Endometrial microvascular endothelial cells (primary cell): ENCODE measurements around the gene WFDC10A. TPM values are rescaled to one million over a fixed set of nuclear protein-coding genes. Genes with fewer than 3 reads are reported as not detected.
"Not testable (repeated sequence)": the region's sequence is repeated elsewhere in the genome, so short reads cannot be mapped to it uniquely, and the experiment has no call there.

Experiments
- in situ Hi-C: cut with HindIII; loops from 2 replicates; pipeline ENCODE4 v1.10.0; 2017; ENCODE audit warnings: low sequenced_read_pairs, low pct_unique_long_range_greater_than_20kb; ENCODE audit errors: inconsistent ontology term
- total RNA-seq: library from RNA; depleted of rRNA; stranded (reverse); fragments of >200 nt; gene quantifications from one replicate; pipeline ENCODE4 v1.2.3, GENCODE V29; 2015; ENCODE audit errors: inconsistent ontology term

Gene WFDC10A
- total RNA-seq = not detected

DNA sequence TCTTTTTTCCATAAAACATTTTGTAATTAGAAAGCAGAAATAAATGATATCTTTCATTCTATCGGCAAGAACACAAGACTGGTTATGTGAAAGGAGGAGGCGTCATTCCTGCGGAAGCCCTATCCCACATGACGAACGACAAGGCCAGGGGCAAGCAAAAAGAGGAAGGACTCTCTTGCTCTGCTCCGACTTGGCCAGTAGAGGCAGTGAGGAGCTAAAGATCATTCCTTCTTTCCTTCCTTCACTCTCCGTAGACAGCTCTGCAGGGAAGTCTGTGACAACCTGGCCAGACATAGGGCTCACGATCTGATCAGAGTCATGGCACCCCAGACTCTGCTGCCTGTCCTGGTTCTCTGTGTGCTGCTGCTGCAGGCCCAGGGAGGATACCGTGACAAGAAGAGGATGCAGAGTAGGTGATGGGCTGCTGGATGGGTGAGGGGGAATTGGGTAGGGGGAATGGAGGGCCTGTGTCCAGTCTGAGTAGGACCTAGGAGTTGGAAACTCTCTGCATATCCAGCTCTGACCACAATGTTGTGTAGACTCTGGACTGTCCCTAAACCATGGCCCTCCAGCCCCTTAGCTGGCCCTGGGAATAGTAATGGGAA, at the start of gene WFDC10A:
TSS of gene WFDC10A (plus strand) at position 244 of the 605 bp plus-strand sequence. CDS start at position 319, 75 bp downstream.
- in situ Hi-C loops = no loop called here

DNA sequence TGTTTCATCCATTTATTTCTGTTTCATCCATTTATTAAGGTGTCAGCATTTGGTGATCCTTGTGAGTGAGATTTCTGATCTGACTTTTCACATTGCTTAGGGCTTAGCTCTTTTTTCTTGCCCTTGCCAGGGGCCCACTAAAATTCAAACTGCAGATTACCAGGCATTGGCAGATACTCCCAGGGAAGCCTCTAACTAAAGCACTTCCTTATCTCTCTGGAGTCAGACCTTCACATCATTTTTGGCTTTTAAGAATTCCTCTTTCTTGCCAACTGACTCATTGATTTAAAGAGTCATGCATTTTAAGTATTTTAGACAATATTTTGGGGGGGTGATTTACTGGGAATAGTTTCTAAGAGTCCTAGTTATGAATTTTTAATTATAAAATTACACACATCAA, 47.8 kb upstream of the WFDC10A start:
- in situ Hi-C loops = no loop called here

DNA sequence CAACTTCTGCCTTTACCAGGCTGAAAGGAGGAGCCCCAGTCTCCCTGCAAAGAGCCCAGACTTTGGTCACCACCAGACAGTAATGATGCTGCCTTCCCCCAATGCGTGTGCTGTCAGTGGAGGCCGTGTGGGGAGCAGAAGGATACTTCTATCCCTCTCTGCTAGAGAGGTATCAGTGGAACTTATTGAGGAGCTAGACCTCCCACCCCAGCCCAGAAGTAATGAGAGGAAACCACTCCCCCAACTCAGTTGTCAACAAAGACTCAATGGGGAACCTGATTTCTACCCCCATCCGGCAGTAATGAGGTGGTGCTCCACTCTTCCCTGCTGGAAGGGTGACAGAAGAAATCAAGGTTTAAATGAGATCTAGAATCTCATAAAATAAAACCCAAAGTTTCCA, 46.0 kb upstream of the WFDC10A start:
- in situ Hi-C loops = no loop called here

DNA sequence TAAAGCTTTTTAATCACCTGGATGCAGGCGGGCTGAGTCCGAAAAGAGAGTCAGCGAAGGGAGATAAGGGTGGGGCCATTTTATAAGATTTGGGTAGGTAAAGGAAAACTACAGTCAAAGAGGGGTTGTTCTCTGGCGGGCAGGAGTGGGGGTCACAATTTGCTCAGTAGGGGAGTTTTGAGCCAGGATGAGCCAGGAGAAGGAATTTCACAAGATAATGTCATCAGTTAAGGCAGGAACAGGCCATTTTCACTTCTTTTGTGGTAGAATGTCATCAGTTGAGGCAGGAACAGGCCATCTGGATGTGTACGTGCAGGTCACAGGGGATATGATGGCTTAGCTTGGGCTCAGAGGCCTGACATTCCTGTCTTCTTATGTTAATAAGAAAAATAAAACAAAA, 45.2 kb upstream of the WFDC10A start:
- in situ Hi-C loops = not testable (repeated sequence)

DNA sequence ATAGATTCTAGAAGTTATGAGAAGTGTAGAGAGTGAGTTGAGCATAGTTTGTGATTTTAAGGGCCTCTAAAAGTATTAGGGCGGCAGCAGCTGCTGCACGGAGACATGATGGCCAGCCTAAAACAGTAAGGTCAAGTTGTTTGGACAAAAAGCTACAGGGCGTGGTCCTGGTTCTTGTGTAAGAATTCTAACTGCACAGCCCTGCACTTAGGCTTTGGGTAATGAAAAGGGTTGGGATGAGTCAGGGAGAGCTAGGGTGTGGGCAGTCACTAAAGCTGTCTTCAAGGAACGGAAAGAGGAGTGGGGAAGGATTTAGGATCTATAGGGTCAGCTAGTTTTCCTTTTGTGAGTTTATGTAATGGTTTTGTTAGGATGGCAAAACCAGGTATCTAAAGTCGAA, 43.6 kb upstream of the WFDC10A start:
- in situ Hi-C loops = not testable (repeated sequence)

DNA sequence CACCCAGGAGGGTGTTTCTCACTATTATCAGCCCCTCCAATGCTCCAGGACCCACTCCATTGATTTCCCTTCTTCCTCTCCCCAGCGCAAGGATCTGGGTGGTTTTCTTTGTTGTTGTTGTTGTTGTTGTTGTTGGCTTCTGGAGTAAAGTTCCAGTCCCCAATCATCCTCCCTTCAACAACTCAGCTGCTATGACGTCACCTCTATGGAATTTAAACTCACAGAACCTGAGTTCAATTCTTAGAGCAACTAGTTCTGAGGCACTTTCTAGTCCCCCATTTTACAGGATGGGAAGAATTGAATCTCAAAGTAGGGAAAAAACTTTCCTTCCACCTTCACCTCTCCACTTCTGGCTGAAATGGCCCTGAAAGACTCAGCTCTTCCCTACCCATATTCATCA, 40.7 kb upstream of the WFDC10A start:
- in situ Hi-C loops = no loop called here

DNA sequence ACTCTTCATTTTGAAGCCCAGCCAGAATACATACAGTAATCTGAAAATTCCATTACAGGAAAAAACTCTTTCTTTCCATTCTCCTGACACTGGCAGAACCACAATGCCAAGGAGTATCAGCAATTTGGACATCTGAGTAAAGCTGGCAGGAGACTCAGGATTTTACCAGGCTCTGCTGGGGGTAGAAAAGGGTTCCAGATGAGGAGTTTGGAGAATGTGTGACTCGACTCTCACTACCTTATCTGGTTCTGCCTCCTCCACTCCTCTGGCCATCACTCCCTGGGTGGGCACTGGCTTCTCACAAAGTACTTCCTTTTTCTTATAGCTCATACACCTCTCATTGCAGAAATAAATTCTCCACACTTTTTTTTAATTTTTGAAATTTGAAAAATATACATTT, 39.8 kb upstream of the WFDC10A start:
- in situ Hi-C loops = no loop called here

DNA sequence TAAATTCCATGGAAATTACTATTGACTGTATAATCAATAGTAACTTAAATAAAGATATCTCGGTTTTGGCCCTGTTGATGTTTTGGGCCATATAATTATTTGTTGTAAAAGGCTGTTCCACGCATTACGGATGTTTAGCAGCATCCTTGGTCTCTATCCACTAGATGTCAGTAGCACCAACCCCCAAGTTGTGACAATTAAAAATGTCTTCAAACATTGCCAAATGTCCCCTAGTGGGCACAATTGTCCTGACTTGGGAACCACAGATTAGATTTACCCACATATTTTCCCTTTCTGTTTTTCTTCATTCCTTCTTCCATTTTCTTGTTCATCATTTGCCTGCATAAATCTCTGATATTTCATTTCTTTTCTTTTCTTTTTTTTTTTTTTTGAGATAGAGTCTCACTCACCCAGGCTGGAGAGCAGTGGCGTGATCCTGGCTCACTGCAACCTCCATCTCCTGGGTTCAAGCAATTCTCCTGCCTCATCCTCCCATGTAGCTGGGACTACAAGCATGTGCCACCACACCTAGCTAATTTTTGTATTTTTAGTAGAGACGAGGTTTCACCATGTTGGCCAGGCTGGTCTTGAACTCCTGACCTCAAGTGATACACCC, 36.9 kb upstream of the WFDC10A start:
- in situ Hi-C loops = no loop called here

DNA sequence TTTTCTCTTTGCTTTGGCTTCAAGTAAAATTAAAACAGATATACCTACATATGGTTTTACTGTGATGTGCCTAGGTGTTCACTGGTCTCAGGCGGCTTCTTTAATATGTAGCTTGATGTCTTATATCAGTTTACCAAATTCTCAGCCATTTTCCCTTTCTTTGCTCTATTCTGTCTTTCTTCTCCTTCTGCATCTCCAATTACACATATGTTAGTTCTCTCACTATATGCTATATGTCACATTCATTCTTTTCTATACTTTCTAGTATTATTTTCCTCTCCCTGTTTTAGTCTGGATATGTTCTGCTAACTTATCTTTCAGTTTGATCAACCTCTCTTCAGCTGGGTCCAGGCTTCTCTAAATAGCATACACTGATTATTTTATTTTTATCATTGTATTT, 36.0 kb upstream of the WFDC10A start:
- in situ Hi-C loops = no loop called here

DNA sequence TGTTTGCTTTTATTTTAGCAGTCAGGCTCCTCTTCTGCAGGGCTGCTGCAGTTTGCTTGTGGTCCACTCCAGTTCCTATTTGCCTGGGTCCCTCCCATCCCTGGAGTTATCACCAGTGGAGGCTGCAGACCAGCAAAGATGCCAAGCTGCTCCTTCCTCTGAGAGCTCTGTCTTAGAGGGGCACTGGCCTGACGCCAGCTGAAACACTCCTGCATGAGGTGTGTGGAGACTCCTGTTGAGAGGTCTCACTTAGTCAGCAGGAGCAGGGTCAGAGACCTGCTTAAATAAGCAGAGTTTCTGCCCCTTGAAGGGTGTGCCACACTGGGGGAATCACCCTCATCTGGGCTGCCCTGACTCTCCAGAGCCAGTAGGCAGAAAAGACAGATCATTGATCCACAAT, 34.3 kb upstream of the WFDC10A start:
- in situ Hi-C loops = no loop called here

DNA sequence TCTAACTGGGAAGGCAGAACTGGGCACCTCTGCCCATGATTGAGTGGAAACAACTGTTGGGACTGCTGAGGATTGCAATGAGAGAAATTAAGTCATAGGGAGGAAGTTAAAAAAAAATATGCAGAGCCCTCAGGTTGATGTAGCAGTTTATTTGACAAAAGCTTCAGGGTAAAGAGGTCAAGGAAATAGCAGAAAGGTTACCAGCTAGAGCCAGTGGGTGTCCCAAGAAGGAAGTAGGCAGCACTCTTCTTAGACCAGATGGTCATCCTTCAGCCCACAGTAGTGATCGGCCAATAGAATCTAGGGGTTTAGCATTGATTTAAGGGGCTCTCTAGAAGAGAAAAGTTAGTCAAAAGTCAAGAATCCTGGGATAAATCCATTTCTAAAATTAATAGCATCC, 21.7 kb upstream of the WFDC10A start:
- in situ Hi-C loops = no loop called here

DNA sequence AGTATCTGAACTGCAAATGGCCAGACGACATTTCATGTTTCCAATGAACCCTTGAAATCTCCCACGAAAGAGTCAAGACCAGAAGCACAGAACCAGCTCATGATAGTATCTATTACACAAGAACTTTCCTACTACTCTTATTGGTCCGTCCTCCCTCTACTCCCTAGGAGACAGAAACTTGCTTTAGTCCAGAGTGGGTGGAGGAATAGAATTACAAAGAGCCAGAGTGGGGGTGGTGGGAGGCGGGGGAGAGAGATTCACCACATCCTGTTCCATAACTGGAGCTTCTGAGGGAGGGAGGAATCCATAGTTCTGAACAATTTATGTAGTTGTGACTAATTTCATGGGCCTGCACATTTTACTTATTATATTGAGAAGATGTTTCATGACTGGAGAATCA, 18.5 kb upstream of the WFDC10A start:
- in situ Hi-C loops = no loop called here

DNA sequence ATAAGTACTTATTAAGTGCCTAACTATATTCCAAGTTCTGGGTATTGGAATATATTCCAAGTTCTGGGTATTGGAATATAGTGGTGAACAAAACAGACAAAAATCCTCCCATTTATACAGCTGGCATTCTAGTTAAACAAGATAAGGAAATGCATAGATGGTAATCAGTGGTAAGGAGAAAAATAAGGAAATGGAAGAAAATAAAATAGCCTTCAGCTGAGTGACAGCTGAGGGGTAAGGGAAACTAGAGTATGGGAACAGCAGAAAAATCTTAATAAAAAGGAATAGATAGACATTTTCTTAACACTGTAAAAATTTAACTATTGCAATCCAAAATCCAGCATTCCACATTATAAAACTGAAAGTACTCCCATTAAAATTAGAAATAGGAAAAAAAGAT, 17.2 kb upstream of the WFDC10A start:
- in situ Hi-C loops = no loop called here

DNA sequence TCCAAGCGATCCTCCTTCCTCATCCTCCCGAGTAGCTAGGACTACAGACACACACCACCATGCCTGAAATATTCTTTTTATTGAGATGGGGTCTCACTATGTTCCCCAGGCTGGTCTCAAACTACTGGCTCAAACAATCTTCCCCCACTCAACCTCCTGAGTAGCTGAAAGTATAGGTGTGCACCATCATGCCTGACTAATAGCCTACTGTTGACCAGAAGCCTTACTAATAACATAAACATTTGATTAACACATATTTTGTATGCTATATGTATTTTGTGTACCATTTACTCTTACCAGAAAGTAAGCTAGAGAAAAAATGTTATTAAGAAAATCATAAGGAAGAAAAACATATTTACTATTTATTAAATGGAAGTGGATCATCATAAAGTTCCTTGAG, 11.9 kb upstream of the WFDC10A start:
- in situ Hi-C loops = no loop called here

DNA sequence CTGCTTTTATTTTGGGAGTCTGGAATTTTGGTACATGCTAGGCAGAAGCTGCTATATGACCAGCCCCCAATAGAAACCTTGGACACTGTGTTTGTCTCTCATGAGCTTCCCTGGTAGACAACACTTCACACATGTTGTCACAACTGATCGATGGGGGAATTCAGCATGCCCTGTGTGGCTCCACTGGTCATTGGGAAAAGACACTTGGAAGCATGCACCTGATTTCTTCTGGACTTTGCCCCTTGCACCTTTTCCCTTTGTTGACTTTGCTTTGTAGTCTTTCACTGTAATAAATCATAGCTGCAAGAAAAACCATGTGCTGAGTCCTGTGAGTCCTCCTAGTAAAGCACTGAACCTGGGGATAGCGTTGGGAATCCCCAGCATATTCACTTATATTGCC, 7.9 kb upstream of the WFDC10A start:
- in situ Hi-C loops = no loop called here

DNA sequence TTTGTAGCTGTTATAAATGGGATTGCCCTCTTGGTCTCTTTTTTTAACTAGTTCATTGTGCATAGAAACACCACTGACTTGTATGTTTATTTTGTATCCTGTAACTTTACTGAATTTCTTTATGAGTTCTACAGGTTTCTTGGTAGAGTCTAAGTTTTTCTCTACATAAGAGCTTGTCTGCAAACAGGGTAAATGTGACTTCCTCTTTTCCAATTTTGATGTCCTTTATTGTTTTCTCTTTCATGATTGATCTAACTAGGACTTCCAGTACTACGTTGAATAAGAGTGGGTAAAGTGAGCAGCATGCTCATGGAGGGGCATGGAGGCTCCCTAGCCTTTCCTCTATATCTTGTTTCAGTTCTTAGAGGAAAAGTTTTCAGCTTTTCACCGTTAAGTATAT, 3.0 kb upstream of the WFDC10A start:
- in situ Hi-C loops = no loop called here

DNA sequence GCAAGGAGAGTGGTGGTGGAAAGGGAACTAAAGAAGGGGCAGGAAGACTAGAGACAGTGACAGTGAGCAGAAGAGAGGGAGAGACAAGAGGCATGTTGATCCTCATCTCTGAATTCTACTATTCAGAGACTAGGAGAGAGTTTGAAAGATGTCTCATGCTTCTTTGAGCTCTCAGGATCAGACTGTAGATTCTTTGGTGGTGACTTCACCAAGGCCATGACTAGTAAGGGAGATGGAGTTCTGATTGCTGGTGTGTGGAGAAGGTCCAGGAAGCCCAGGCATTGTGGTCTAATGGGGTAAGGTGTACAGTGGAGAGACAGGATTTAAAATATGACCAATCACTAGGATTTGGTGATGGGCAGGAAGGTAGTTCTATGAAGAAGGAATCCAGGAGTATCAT, 832 bp downstream of the WFDC10A start:
- in situ Hi-C loops = no loop called here

DNA sequence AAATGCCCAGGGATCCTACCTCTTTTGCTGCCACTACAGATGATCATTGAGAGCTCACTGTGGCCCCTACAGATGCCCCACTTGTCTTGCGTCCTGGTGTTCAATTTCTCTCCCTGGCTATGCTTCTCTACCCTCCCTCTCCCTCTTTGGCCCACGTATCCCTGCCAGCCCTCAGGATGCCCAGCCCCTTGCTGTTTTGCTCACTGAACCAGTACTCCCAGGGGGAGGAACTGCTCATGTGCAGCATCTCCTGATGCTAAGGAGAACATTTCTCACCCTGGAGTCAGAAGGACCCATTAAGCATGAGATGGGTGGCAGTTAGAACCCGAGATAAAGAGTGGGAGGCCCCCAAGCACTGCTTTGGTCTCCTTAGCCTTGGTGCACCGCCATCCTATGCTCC, 1.6 kb downstream of the WFDC10A start, which contains the start of gene WFDC9:
TSS of gene WFDC9 (minus strand) at position 101 of the 400 bp plus-strand sequence. CDS start 21,103 bp downstream, outside the sequence.
- in situ Hi-C loops = no loop called here

DNA sequence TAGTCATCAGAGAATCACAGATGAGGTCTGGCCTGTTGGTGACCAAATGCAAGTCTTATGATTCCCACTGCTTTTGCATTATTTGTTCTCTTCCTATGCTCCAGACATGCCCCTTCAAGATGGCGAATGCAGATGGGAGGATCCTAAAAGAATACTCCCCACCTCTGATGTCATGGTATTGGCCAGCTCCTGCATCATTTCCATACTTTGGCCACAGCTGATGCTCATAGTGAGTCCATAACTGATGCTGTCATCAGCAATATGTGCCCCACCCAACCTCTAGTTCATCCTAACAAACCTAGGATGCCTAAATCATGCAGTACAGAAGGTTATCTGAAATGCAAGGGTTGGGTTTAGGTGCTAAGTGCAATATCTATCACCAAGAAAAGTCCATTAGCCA, 7.0 kb downstream of the WFDC10A start:
- in situ Hi-C loops = no loop called here

DNA sequence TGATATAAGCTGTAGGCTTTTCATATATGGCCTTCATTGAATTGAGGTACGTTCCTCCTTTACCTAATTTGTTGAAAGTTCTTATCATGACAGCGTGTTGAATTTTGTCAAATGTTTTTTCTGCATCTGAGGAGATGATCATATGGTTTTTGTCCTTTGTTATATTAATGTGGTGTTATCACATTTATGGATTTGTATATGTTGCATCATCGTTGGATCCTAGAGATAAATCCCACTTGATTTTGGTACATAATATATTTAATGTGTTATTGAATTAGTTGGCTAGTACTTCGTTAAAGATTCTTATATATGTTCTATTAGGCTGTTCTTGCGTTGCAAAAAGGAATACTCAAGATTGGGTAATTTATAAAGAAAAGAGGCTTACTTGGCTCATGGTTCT, 10.1 kb downstream of the WFDC10A start:
- in situ Hi-C loops = no loop called here

DNA sequence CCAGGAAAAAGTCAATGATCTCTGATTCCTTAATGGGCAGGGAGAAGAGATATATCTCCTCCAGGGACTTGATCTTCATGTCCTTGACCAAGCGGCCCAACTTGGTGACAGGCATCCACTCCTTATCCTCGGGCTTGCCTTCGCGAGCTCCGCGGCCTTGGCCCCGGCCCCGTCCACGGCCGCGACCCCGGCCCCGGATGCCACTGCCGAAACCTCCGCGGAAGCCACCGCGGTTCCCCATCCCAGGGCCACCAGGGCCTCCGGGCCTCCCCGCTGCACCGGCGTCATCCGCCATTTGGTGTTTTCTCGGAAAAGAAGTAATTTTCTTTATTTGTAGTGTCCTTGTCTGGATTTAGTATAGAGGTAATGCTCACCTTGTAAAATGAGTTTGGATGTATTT, 11.5 kb downstream of the WFDC10A start:
- in situ Hi-C loops = not testable (repeated sequence)
